ENCODE results near the gene PFKFB4.

The PFKFB4 gene

DNA sequence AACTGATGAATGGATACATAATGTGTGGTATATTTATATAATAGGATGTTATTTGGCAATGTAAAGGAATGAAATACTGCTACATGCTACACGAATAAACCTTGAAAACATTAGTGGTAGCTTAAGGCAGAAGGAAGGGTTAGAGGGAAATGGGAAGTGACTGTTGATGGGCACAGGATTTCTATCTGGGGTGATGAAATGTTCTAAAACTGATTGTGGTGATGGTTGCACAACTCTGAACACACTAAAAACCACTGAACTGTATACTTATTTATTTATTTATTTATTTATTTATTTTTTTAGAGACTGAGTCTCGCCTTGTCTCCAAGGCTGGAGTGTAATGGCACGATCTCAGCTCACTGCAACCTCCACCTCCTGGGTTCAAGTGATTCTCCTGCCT, 27.8 kb downstream of the PFKFB4 start:
- peak; percentile 69 to 75 for DNase-seq

- DNase-seq: peak; percentile 54 to 70
Observed at GRCh38 chr3:48528048-48528447, 28.6 kb downstream of the PFKFB4 start.

DNA sequence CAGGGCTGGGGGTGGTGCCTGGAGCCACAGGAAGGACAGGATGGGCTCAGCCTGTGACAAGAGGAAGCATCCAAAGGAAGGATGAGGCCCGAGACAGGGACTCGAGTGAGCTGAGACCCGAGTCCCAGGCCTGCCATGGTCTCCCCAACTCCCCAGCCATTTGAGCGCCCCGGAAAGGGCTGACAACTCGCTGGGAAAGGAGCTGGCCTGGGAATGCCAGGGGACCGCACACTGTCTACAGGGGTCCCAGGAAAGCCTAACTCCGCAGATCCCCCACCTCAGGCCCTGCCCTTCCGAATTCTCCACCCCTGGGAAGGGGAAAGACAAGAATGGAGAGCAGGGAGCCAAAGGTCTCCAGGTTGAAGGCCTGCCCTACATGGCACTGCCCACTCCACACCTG, 31.6 kb downstream of the PFKFB4 start:
- DNase-seq: no peak

GRCh38 chr3:48521635-48522034, 35.0 kb downstream of the PFKFB4 start:
- DNase-seq: no peak

- no peak for DNase-seq
Observed at GRCh38 chr3:48519277-48519643, 37.3 kb downstream of the PFKFB4 start.

- DNase-seq: no peak
Observed at GRCh38 chr3:48518638-48519276, 37.8 kb downstream of the PFKFB4 start.

- DNase-seq: no peak
Observed at GRCh38 chr3:48518069-48518468, 38.5 kb downstream of the PFKFB4 start.

DNA sequence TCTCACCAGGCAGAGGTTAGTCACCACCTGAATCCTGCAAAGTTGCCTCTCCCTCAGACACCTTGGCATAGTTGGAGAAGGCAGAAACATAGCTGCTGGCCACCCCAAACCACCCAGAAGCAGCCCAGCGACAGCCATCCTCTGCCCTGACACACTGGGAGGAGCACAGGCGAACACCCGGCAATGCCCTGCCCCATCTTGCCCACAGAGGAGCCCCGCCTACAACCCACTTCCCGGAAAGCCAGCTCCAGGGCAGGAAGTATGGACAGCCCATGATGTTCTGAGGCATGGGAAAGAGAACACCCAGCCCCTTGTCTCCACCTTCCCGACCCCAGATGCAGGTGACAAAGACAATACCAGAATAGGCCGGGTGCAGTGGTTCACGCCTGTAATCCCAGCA, 40.0 kb downstream of the PFKFB4 start:
- DNase-seq: no peak

DNA sequence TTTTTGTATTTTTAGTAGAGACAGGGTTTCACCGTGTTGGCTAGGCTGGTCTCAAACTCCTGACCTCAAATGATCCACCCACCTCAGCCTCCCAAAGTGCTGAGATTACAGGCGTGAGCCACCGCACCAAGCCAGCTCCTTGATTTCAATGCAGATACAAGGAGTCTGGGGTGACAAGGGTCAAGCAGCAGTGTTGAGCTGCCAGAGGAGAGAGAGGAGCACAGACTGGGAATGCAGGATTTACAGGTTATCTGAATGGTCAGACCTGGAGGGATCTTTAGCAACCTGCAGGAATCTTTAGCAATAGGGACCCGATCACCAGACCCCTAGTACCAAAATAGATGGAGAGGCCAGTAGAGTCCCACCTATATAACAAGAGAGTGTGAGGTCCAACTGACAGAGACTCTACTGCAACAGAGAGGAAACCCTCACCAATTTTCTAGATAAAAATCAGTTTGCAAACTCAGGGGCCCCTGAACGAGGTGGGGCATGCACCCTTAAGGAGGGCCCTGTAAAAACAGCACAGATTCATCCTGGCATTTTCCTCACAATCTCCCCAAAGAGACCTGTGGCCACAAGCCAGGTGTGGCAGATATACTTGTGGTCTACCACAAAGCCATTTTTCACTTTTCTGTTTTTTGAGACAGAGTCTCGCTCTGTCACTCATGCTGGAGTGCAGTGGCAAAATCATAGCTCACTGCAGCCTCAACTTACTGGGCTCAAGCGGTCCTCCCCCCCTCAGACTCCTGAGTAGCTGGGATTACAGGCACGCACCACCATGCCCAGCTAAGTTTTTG, 42.0 kb downstream of the PFKFB4 start:
- no peak for DNase-seq

GRCh38 chr3:48511551-48511950, 45.1 kb downstream of the PFKFB4 start:
- DNase-seq: no peak

DNA sequence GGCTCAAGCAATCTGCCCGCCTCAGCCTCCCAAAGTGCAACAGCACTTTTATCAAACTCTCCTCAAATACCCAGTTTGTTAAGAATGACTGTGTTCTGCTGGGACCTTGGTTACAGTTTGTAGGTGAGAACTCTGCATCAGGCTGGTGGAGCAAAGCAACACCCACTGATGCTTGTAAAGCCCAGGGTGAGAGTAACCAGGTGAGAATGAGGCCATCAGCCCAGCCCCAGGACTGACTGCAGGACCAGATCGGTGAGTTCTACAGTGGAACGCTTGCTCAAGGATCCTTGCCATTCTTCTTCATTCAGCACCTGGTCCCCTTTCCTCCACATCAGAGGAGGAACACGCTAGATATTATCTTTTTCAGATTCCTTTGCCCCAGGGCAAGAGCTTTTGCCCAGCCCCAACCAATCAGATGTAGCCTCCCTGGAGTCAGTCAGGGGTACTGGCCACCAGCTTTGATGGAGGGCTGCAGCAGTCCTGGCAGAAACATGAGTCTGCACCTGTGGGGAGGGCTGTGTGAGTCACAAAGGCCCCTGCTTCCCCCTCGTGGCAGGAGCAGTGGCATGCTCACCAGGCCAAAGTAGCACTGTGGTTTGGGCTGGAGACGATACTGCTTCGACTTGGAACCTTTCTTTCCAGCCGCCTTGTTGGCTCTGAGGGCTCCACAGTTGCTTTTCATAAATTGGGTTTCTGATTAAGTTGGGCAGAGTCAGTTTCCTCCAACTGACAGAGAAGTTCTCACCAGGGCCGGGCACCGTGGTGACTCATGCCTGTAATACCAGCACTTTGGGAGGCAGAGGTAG, 49.1 kb downstream of the PFKFB4 start:
- DNase-seq: peak in 1 of 2 donors; percentile 12

DNA sequence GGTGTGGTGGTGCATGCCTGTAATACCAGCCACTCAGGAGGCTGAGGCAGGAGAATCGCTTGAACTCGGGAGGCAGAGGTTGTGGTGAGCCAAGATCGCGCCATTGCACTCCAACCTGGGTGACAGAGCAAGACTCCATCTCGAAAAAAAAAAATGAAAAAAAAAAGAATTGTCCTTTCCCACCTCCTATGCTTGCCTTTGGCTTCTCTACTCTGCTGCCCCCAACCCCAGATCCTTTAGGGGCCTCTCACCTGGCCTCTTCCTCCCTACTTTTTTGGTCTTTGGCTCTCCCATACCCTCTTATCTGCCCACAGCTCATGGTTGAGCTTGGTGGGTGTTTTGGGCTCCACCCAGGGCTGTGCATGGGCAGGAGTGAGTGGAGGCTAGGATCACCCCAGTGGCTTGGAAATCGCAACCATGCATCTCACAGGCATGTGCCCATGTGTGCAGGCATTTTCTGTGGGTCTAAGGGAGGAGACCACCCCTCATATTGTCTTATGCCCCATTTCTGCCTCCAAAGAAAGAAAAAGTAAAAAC, 50.6 kb downstream of the PFKFB4 start:
- no peak for DNase-seq

- DNase-seq: no peak
Observed at GRCh38 chr3:48505146-48505545, 51.5 kb downstream of the PFKFB4 start.

GRCh38 chr3:48504051-48504946, 52.3 kb downstream of the PFKFB4 start, which contains the start of gene SHISA5:
SHISA5 (minus strand) TSS chr3:48504174; CDS start chr3:48504094, 80 bp downstream.
- peak; percentile 36 to 50 for DNase-seq

DNA sequence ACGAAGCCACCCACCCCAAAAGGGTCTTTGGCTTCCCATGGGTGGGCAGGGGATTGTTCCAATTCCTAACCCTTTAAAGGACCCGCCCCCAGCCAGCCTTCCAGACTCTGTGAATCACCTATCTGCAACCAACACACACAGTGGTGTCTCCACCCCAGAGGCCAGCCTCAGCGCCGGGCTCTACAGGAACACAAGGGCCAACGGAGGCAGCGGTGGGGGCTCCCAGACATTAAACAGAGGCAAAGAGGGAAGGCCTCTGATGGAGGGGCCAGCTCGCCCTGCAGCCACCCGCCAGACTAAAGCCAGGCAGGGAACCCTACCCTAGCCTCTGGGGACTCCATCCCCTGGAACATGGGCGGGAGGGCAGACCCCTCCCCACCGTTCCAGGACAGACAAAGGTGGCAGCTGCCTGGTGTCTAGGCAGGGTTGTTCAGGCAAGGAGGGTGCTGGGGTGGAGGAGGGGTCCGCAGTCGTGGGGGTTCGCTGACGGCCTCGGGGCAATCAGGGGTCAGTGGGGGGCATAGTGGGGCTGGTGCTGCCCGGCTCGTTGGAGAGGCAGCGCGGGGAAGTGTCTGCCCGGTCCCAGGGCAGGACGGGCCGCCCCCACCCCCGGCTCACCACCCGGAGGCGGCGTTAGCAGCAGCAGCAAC, 53.1 kb downstream of the PFKFB4 start:
- no peak for DNase-seq

DNA sequence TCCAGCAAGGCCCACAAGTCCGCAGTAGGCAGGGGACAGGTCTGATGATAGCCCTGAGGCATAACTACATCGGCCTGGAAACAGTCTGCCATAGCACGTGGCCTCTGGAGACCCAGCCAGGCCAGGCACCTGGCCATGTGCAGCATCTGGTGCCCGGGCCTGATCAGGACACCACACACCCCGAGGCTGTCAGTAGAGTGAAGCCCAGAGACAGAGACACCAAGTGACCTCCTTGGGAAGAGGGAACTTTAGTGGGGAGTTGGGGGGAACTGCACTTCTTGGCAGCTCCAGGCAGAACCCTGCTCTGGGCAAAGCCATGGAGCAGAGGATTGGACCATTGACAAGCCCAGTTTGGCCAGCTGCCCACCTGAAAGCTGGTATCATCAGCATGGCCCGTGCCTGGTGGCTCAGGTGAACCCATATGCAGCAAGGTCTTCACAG, 53.9 kb downstream of the PFKFB4 start:
- no peak for DNase-seq

DNA sequence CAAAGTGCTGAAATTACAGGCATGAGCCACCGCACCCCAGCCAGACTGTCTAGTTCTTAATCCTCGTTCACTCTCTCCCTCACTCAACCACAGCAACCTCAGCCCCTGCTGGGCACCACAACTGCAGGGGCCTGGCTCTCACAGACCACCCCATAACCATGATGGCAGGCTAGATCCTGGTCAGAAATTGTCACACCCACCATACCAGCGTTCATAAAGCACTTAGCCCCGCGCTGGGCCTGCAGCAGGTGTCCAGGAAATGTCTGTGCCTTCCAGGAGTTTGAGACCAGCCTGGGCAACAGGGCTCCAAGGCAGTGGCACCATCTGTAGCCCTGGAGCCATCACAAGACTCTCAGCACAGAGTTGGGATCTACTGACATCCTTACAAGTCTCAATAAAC, 54.5 kb downstream of the PFKFB4 start:
- no peak for DNase-seq

DNA sequence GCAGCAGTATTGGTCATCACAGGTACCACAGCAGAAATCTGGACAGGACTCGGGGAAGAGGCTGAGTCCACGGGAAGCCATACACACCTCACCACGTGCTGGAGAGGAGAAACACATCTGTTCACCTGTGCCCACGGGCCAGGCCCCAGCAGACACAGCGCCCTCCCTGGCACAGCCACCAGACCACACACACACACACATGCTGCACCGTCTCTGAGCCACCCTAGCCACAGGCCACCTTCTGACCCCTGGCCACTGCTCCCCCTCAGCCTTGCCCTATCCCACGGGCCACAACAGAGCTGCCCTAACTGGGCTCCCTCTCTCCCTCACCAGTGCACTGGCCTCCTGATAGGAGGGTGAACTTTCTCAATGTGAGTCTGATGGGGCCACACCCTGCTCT, 55.4 kb downstream of the PFKFB4 start:
- DNase-seq: no peak

DNA sequence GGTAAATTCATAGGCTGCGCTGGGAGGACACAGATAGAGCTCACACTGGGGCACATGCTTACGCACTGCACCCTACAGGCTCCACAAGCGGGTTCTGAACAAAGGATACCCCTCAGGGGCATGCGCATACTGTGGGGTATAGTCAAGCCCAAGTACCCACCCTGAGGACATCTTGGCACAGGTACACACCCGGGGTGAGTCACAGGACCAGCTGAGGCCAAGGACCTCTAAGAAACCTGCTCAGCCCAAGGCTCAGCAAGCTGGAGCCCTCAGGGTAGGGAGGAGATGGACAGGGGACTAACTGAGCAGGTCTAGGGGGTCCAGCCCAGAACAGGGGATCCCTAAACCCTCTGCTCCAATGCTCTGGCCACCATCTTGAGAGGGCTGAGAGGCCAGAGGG, 55.9 kb downstream of the PFKFB4 start:
- DNase-seq: no peak

- no peak for DNase-seq
Observed at GRCh38 chr3:48493203-48493501, 63.5 kb downstream of the PFKFB4 start.

- peak; percentile 21 to 39 for DNase-seq
Observed at GRCh38 chr3:48492461-48493202, 64.0 kb downstream of the PFKFB4 start.

Measured in inflammatory macrophage treated with lipopolysaccharide for 1 hour (primary cell).